Hepatocyte (in vitro differentiated cells): ENCODE results near the gene ISM2.

Experiments used
- EZH2 ChIP-seq: fragments of 200-600 bp; sonication (generic); IDR thresholded peaks from 2 replicates; pipeline ENCODE4 v1.6.1; 2016; ENCODE audit warnings: antibody characterized with exemption, mild to moderate bottlenecking, borderline replicate concordance
- EZH2phosphoT487 ChIP-seq: fragments of 200-600 bp; sonication (generic); IDR thresholded peaks from one replicate; pipeline ENCODE4 v1.6.1; 2018; ENCODE audit warnings: antibody characterized with exemption, mild to moderate bottlenecking, low read depth, moderate library complexity; ENCODE audit not compliant: unreplicated experiment, severe bottlenecking
- TF ChIP-seq, protein P1 (sequence below): fragments of 200-600 bp; sonication (generic); IDR thresholded peaks from 2 replicates; pipeline ENCODE4 v1.5.1; 2016; ENCODE audit warnings: antibody characterized with exemption, mild to moderate bottlenecking; ENCODE audit not compliant: poor library complexity

DNA sequence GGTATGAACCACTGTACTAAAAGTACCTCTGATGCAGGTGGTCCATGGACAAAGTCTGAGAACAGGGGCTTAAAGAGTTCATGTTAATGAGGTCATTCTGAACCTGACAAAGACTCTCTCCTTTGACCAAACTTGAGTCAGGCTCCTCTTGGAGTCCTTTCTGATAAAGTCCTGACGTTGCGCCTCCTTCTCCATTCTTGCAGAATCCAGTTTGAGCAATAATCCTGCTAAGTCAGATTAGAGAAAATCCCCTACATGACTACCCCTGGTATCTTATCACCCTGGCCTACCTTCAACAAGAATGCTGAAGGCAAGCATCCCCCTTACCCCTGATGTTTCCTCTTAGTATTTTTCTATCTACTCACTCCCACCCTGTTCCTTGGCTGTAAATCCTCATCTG is 46.0 kb upstream of the ISM2 start:
- TF ChIP-seq, protein P1, sequence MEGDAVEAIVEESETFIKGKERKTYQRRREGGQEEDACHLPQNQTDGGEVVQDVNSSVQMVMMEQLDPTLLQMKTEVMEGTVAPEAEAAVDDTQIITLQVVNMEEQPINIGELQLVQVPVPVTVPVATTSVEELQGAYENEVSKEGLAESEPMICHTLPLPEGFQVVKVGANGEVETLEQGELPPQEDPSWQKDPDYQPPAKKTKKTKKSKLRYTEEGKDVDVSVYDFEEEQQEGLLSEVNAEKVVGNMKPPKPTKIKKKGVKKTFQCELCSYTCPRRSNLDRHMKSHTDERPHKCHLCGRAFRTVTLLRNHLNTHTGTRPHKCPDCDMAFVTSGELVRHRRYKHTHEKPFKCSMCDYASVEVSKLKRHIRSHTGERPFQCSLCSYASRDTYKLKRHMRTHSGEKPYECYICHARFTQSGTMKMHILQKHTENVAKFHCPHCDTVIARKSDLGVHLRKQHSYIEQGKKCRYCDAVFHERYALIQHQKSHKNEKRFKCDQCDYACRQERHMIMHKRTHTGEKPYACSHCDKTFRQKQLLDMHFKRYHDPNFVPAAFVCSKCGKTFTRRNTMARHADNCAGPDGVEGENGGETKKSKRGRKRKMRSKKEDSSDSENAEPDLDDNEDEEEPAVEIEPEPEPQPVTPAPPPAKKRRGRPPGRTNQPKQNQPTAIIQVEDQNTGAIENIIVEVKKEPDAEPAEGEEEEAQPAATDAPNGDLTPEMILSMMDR: no peak
- TF ChIP-seq EZH2phosphoT487 (no peak), EZH2 (no peak)
